Hepatocyte (in vitro differentiated cells): ENCODE data around the gene GPR141.

Source experiments
- EZH2 ChIP-seq: fragments of 200-600 bp; sonication (generic); IDR thresholded peaks from 2 replicates; pipeline ENCODE4 v1.6.1; 2016; ENCODE audit warnings: antibody characterized with exemption, mild to moderate bottlenecking, borderline replicate concordance
- TF ChIP-seq, protein P1 (sequence below): fragments of 200-600 bp; sonication (generic); IDR thresholded peaks from 2 replicates; pipeline ENCODE4 v1.5.1; 2016; ENCODE audit warnings: antibody characterized with exemption, mild to moderate bottlenecking; ENCODE audit not compliant: poor library complexity

DNA sequence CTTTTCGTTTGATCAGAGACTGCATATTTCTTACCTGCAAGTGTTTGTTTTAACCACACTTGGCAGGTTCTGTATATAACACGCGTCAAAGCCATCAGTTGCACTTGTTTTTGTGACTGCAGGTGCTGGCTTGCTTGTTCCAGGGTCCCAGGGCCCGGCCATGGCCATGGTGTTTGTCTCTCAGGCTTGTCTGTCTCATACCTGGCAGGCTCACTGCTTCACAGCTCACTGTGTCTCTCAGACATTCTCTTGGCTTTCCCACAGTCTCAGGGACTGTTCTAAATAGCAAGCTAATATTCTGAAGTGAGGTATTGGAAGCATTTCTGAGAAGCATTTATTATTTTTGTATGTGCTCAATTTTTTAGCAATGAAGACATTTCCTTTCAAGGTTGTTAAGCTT lies 46.9 kb downstream of the GPR141 start:
- TF ChIP-seq, protein P1, sequence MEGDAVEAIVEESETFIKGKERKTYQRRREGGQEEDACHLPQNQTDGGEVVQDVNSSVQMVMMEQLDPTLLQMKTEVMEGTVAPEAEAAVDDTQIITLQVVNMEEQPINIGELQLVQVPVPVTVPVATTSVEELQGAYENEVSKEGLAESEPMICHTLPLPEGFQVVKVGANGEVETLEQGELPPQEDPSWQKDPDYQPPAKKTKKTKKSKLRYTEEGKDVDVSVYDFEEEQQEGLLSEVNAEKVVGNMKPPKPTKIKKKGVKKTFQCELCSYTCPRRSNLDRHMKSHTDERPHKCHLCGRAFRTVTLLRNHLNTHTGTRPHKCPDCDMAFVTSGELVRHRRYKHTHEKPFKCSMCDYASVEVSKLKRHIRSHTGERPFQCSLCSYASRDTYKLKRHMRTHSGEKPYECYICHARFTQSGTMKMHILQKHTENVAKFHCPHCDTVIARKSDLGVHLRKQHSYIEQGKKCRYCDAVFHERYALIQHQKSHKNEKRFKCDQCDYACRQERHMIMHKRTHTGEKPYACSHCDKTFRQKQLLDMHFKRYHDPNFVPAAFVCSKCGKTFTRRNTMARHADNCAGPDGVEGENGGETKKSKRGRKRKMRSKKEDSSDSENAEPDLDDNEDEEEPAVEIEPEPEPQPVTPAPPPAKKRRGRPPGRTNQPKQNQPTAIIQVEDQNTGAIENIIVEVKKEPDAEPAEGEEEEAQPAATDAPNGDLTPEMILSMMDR, result no peak
- TF ChIP-seq EZH2, result no peak
